K562 (cell line): ENCODE measurements around the gene FKRP. TPM values are rescaled to one million over a fixed set of nuclear protein-coding genes. Genes with fewer than 3 reads are reported as not detected.

ENCODE experiments used
- E2F6 ChIP-seq, 2 experiments: IDR thresholded peaks; 2 replicates each; pipeline ENCODE4 v1.6.1; 2011; ENCODE audit warnings: borderline replicate concordance in 1 of 2, control low read depth in 1 of 2, low read depth in 1 of 2, low read length in 1 of 2, mild to moderate bottlenecking in 1 of 2, mixed read lengths in 1 of 2, moderate library complexity in 1 of 2; ENCODE audit not compliant: insufficient read depth in 1 of 2, insufficient read length in 1 of 2, poor library complexity in 1 of 2, severe bottlenecking in 1 of 2; ENCODE audit errors: extremely low read depth in 1 of 2
- HDAC3 ChIP-seq: fragments of 450-650 bp; IDR thresholded peaks from 2 replicates; pipeline ENCODE4 v1.6.1; 2018; ENCODE audit warnings: borderline replicate concordance, mild to moderate bottlenecking, moderate library complexity; ENCODE audit not compliant: partially characterized antibody
- ZNF324 ChIP-seq: fragments of 250-450 bp; sonication (Bioruptor Pico); IDR thresholded peaks from 2 replicates; pipeline ENCODE4 v1.4.0; 2020; ENCODE audit warnings: mild to moderate bottlenecking
- polyA plus RNA-seq, 8 experiments: library from polyadenylated mRNA; depleted of rRNA in 4 of 8; stranded (reverse) in 5 of 8; unstranded in 3 of 8; fragments of >200 nt; fragmentation: Nextera tagmentation in 2 of 8; fragmentation: Illumina TruSeq in 1 of 8; extraction: Ambion mirVana in 2 of 8; extraction: Trizol in 1 of 8; gene quantifications; 2 replicates each; pipeline versions ENCODE4 v1.2.1 to v1.2.3, GENCODE V29; 2011 to 2014; ENCODE audit warnings: inconsistent platforms in 1 of 8, missing spikeins in 1 of 8
- total RNA-seq, 7 experiments: library from RNA; depleted of rRNA in 6 of 7; stranded (reverse); fragments of >200 nt in 6 of 7; fragmentation: Illumina TruSeq in 2 of 7; extraction: Trizol in 2 of 7; gene quantifications; 2 replicates each; pipeline versions ENCODE4 v1.2.1 to v1.2.3, GENCODE V29; 2011 to 2021; ENCODE audit warnings: low replicate concordance in 1 of 7
- TF ChIP-seq, protein P1 (sequence below): fragments of 200-800 bp; sonication (Bioruptor generic); IDR thresholded peaks from 2 replicates; pipeline ENCODE4 v1.6.1; 2017; ENCODE audit warnings: missing genetic modification characterization, missing compliant biosample characterization
- TF ChIP-seq, protein P2 (sequence below): IDR thresholded peaks from 2 replicates; pipeline ENCODE4 v1.6.1; 2016; ENCODE audit warnings: missing genetic modification characterization, missing compliant biosample characterization

FKRP gene
- total and polyA plus RNA-seq, 9 of the 15 experiments (the other 6 are each of a cell fraction or from before 2014, with no cell fraction given): 0.68 to 16.1 (median 6.5) TPM

DNA sequence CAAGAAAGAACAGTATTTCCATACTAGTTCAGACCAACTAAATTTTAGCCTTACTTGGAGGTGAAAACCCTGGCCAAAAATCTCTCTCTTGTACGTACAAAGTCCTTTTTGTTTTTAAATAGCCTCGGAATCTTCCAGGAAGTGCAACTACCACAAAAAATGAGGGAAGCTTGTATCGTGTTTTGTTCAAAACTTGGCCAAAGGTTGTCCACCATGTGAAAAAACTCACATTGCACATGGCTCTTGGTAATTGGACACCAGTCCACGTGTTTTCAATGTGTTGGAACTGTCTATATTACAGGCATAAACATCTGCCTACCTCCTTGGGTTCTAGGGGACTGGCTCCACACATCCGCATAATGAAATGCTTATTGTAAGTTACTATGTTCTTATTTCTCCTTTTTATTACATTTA, 15.6 kb downstream of the FKRP start (continued):
- TF ChIP-seq, protein P1, sequence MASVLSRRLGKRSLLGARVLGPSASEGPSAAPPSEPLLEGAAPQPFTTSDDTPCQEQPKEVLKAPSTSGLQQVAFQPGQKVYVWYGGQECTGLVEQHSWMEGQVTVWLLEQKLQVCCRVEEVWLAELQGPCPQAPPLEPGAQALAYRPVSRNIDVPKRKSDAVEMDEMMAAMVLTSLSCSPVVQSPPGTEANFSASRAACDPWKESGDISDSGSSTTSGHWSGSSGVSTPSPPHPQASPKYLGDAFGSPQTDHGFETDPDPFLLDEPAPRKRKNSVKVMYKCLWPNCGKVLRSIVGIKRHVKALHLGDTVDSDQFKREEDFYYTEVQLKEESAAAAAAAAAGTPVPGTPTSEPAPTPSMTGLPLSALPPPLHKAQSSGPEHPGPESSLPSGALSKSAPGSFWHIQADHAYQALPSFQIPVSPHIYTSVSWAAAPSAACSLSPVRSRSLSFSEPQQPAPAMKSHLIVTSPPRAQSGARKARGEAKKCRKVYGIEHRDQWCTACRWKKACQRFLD (CRISPR knock-in tag): no peak
- TF ChIP-seq, protein P2, sequence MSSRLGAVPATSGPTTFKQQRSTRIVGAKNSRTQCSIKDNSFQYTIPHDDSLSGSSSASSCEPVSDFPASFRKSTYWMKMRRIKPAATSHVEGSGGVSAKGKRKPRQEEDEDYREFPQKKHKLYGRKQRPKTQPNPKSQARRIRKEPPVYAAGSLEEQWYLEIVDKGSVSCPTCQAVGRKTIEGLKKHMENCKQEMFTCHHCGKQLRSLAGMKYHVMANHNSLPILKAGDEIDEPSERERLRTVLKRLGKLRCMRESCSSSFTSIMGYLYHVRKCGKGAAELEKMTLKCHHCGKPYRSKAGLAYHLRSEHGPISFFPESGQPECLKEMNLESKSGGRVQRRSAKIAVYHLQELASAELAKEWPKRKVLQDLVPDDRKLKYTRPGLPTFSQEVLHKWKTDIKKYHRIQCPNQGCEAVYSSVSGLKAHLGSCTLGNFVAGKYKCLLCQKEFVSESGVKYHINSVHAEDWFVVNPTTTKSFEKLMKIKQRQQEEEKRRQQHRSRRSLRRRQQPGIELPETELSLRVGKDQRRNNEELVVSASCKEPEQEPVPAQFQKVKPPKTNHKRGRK (tag): no peak
- TF ChIP-seq HDAC3: no peak
- no peak for TF ChIP-seq ZNF324 (CRISPR knock-in tag)
- peak; percentile 17 to 33 for TF ChIP-seq E2F6 (IDR thresholded peaks at IDR 0.05; ENCODE audit: borderline replicate concordance in 1 of 2, extremely low read depth in 1 of 2, insufficient read depth in 1 of 2, insufficient read length in 1 of 2, low read depth in 1 of 2, low read length in 1 of 2, poor library complexity in 1 of 2, severe bottlenecking in 1 of 2)
- TF ChIP-seq, all 486 proteins: peak for 6
